Epithelial cell of esophagus (primary cell): ENCODE data around the gene DCXR.
A peak's percentile ranks its signal among the peaks of the same experiment; 100 is the strongest.

ENCODE experiments used
- DNase-seq: peaks from one replicate; pipeline ENCODE4 v3.0.0; 2010; ENCODE audit warnings: low read depth
- H3K4me3 ChIP-seq: 2 replicates; pipeline ENCODE4 v1.5.1; 2011; ENCODE audit warnings: mild to moderate bottlenecking, low read length, control low read depth
- CTCF ChIP-seq: IDR thresholded peaks from 2 replicates; pipeline ENCODE4 v1.5.1; 2011; ENCODE audit warnings: low read depth, mild to moderate bottlenecking, low read length, control low read depth, inconsistent platforms; ENCODE audit not compliant: insufficient read depth; ENCODE audit errors: missing control alignments

The DCXR gene

GRCh38 chr17:82050152-82050760 is 12.8 kb upstream of the DCXR start:
- TF ChIP-seq CTCF: no peak
- no peak for DNase-seq
- peak overlapping the region; percentile 79 for H3K4me3 ChIP-seq

GRCh38 chr17:82049521-82049971 is 12.0 kb upstream of the DCXR start:
- no peak for TF ChIP-seq CTCF
- H3K4me3 ChIP-seq: no peak overlapping the region
- no peak for DNase-seq

GRCh38 chr17:82049106-82049505 is 11.6 kb upstream of the DCXR start:
- no peak for DNase-seq
- H3K4me3 ChIP-seq: no peak overlapping the region
- TF ChIP-seq CTCF: no peak

GRCh38 chr17:82048571-82048971 is 11.1 kb upstream of the DCXR start:
- H3K4me3 ChIP-seq: no peak overlapping the region
- no peak for TF ChIP-seq CTCF
- DNase-seq: no peak

GRCh38 chr17:82047914-82048570 is 10.5 kb upstream of the DCXR start:
- no peak for DNase-seq
- TF ChIP-seq CTCF: no peak
- no peak overlapping the region for H3K4me3 ChIP-seq

- TF ChIP-seq CTCF: no peak
- no peak for DNase-seq
- H3K4me3 ChIP-seq: no peak overlapping the region
These were observed 9.9 kb upstream of the DCXR start for GRCh38 chr17:82047379-82047778.

- no peak for TF ChIP-seq CTCF
- no peak overlapping the region for H3K4me3 ChIP-seq
- DNase-seq: no peak
These were observed 9.4 kb upstream of the DCXR start for GRCh38 chr17:82046903-82047302.
